Liver (tissue), 9 donors: ENCODE measurements around the gene EXOSC10. TPM values are rescaled to one million over a fixed set of nuclear protein-coding genes. Genes with fewer than 3 reads are reported as not detected.
"Not testable (repeated sequence)": the region's sequence is repeated elsewhere in the genome, so short reads cannot be mapped to it uniquely, and the experiment has no call there.

Source experiments
- DNase-seq: peaks from one replicate; pipeline ENCODE4 v3.0.0-alpha.2; 2017; ENCODE audit warnings: low spot score
- H3K27ac ChIP-seq, 2 donors: one replicate each; pipeline ENCODE4 v1.7.0; 2013; ENCODE audit warnings: inconsistent platforms in 2 of 2, low read length in 2 of 2, control low read depth in 1 of 2, low read depth in 1 of 2, mild to moderate bottlenecking in 1 of 2
- H3K27me3 ChIP-seq, 4 donors: one replicate each; pipeline versions ENCODE4 v1.6.1 to v1.7.0; 2013; ENCODE audit warnings: low read length in 3 of 4, inconsistent platforms in 1 of 4, mild to moderate bottlenecking in 1 of 4, moderate library complexity in 1 of 4; ENCODE audit not compliant: control insufficient read depth in 4 of 4, insufficient read depth in 4 of 4
- H3K36me3 ChIP-seq, 4 donors: one replicate each; pipeline versions ENCODE4 v1.6.1 to v1.7.0; 2013; ENCODE audit warnings: low read length in 3 of 4, mild to moderate bottlenecking in 3 of 4, low read depth in 1 of 4, moderate library complexity in 1 of 4; ENCODE audit not compliant: control insufficient read depth in 4 of 4, insufficient read depth in 3 of 4
- H3K4me1 ChIP-seq, 4 donors: one replicate each; pipeline versions ENCODE4 v1.6.1 to v1.7.0; 2013; ENCODE audit warnings: low read length in 3 of 4, mild to moderate bottlenecking in 3 of 4, moderate library complexity in 1 of 4; ENCODE audit not compliant: control insufficient read depth in 4 of 4, insufficient read depth in 4 of 4
- H3K4me3 ChIP-seq, 3 donors: one replicate each; pipeline versions ENCODE4 v1.6.1 to v1.7.0; 2013; ENCODE audit warnings: low read length in 3 of 3, control low read depth in 1 of 3, low read depth in 1 of 3, mild to moderate bottlenecking in 1 of 3
- H3K9ac ChIP-seq, 2 donors: one replicate each; pipeline ENCODE4 v1.7.0; 2013; ENCODE audit warnings: low read length in 2 of 2, mild to moderate bottlenecking in 2 of 2, moderate library complexity in 2 of 2, control low read depth in 1 of 2, low read depth in 1 of 2
- H3K9me3 ChIP-seq, 4 donors: one replicate each; pipeline versions ENCODE4 v1.6.1 to v1.7.0; 2013; ENCODE audit warnings: low read length in 3 of 4; ENCODE audit not compliant: control insufficient read depth in 4 of 4
- ATF3 ChIP-seq: IDR thresholded peaks from 2 replicates; pipeline ENCODE4 v1.6.1; 2016; ENCODE audit warnings: antibody characterized with exemption
- EGR1 ChIP-seq, 2 donors: IDR thresholded peaks; 2 replicates each; pipeline ENCODE4 v1.6.1; 2016 to 2018; ENCODE audit warnings: antibody characterized with exemption in 2 of 2, low read depth in 2 of 2
- FOXA1 ChIP-seq: IDR thresholded peaks from 2 replicates; pipeline ENCODE4 v1.6.1; 2016; ENCODE audit warnings: antibody characterized with exemption
- HNF4A ChIP-seq, 2 donors: conservative IDR thresholded peaks; 2 replicates each; pipeline ENCODE4 v1.6.1; 2016; ENCODE audit warnings: antibody characterized with exemption in 2 of 2, mild to moderate bottlenecking in 2 of 2
- RAD21 ChIP-seq, 2 donors: IDR thresholded peaks; 2 replicates each; pipeline ENCODE4 v1.6.1; 2016; ENCODE audit warnings: antibody characterized with exemption in 2 of 2, mild to moderate bottlenecking in 2 of 2
- RXRA ChIP-seq, 2 donors: IDR thresholded peaks; 2 replicates each; pipeline ENCODE4 v1.6.1; 2017 to 2018; ENCODE audit warnings: antibody characterized with exemption in 2 of 2, mild to moderate bottlenecking in 1 of 2
- SP1 ChIP-seq: IDR thresholded peaks from 2 replicates; pipeline ENCODE4 v1.6.1; 2018; ENCODE audit warnings: antibody characterized with exemption, mild to moderate bottlenecking
- TAF1 ChIP-seq: conservative IDR thresholded peaks from 2 replicates; pipeline ENCODE4 v1.6.1; 2016; ENCODE audit warnings: antibody characterized with exemption, mild to moderate bottlenecking
- YY1 ChIP-seq: IDR thresholded peaks from 2 replicates; pipeline ENCODE4 v1.6.1; 2016; ENCODE audit warnings: antibody characterized with exemption, mild to moderate bottlenecking
- WGBS: extraction: QIAGEN DNeasy Blood & Tissue Kit; methylation state at CpG from one replicate; pipeline ENCODE4 v1.1.7; 2013; 5-methylcytosine and 5-hydroxymethylcytosine counted together
- polyA plus RNA-seq, 2 donors: library from polyadenylated mRNA; stranded (reverse) in 1 of 2; unstranded in 1 of 2; fragments of 200-250 nt in 1 of 2; fragments of >200 nt in 1 of 2; fragmentation: Nextera tagmentation in 1 of 2; extraction: Ambion mirVana in 1 of 2; gene quantifications; one replicate each; pipeline versions ENCODE4 v1.2.1 to v1.2.3, GENCODE V29; 2013 to 2015
- total RNA-seq, 2 donors: library from RNA; depleted of rRNA; stranded (reverse); fragments of >200 nt; gene quantifications; one replicate each; pipeline ENCODE4 v1.2.3, GENCODE V29; 2014
- TF ChIP-seq, protein P1 (sequence below): fragments of 150-350 bp; IDR thresholded peaks from 2 replicates; pipeline ENCODE4 v1.5.1; 2017; ENCODE audit warnings: improper control_type of control experiment, low read depth, low read length; ENCODE audit not compliant: missing input control
- TF ChIP-seq, protein P2 (sequence below): IDR thresholded peaks from 2 replicates; pipeline ENCODE4 v1.6.1; 2016; ENCODE audit warnings: antibody characterized with exemption, mild to moderate bottlenecking
- TF ChIP-seq, protein P3 (sequence below): IDR thresholded peaks from 2 replicates; pipeline ENCODE4 v1.6.1; 2016; ENCODE audit warnings: antibody characterized with exemption
- donor health status: healthy.
- donor health status: healthy.
- donor health status: healthy.
- donor health status: healthy.
- donor health status: healthy.

Gene EXOSC10
- total and polyA plus RNA-seq, 4 donors, result 11.3 to 29.2 (median 20.9) TPM

DNA sequence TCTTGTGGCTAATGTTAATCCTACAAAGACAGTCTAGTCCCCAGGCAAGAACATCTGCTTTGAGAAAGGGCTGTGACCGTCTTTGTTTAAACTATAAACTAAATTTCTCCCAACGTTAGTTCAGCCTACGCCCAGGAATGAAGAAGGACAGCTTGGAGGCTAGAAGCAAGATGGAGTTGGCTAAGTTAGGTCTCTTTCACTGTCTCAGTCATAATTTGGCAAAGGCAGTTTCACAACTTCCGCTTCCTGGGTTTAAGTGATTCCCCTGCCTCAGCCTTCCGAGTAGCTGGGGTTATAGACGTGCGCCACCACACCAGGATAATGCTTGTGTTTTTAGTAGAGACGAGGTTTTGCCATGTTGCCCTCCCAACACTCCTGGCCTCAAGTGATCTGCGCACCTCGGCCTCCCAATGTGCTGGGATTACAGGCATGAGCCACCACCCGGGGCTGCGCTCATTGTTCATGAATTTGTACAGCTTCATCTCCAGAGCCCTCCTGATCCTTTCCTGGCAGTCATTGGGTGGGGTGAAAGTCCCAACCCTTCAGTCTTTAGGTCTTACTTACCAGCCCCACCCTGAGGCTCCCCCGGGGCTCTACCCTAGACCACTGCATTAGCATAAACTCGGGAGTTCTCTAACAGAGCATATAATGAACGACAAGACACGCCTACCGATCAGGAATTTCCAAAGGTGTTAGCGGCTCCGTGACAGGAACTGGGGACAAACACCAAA is 47.7 kb downstream of the EXOSC10 start:
- TF ChIP-seq, protein P1, sequence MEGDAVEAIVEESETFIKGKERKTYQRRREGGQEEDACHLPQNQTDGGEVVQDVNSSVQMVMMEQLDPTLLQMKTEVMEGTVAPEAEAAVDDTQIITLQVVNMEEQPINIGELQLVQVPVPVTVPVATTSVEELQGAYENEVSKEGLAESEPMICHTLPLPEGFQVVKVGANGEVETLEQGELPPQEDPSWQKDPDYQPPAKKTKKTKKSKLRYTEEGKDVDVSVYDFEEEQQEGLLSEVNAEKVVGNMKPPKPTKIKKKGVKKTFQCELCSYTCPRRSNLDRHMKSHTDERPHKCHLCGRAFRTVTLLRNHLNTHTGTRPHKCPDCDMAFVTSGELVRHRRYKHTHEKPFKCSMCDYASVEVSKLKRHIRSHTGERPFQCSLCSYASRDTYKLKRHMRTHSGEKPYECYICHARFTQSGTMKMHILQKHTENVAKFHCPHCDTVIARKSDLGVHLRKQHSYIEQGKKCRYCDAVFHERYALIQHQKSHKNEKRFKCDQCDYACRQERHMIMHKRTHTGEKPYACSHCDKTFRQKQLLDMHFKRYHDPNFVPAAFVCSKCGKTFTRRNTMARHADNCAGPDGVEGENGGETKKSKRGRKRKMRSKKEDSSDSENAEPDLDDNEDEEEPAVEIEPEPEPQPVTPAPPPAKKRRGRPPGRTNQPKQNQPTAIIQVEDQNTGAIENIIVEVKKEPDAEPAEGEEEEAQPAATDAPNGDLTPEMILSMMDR, result no peak
- TF ChIP-seq FOXA1 (no peak), HNF4A (conservative IDR thresholded peaks at IDR 0.05) (no peak), SP1 (no peak), RAD21 (IDR thresholded peaks at IDR 0.05) (no peak)
- TF ChIP-seq, protein P2, sequence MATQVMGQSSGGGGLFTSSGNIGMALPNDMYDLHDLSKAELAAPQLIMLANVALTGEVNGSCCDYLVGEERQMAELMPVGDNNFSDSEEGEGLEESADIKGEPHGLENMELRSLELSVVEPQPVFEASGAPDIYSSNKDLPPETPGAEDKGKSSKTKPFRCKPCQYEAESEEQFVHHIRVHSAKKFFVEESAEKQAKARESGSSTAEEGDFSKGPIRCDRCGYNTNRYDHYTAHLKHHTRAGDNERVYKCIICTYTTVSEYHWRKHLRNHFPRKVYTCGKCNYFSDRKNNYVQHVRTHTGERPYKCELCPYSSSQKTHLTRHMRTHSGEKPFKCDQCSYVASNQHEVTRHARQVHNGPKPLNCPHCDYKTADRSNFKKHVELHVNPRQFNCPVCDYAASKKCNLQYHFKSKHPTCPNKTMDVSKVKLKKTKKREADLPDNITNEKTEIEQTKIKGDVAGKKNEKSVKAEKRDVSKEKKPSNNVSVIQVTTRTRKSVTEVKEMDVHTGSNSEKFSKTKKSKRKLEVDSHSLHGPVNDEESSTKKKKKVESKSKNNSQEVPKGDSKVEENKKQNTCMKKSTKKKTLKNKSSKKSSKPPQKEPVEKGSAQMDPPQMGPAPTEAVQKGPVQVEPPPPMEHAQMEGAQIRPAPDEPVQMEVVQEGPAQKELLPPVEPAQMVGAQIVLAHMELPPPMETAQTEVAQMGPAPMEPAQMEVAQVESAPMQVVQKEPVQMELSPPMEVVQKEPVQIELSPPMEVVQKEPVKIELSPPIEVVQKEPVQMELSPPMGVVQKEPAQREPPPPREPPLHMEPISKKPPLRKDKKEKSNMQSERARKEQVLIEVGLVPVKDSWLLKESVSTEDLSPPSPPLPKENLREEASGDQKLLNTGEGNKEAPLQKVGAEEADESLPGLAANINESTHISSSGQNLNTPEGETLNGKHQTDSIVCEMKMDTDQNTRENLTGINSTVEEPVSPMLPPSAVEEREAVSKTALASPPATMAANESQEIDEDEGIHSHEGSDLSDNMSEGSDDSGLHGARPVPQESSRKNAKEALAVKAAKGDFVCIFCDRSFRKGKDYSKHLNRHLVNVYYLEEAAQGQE, result no peak
- Histone ChIP-seq H3K9ac (no peak overlapping the region), H3K27ac (no peak overlapping the region), H3K4me1 (peaks cover 0 to 10% (median 3%) of the 10 kb centered on the region in 4 donors), H3K36me3 (peaks cover 0 to 15% (median 6%) of the 10 kb centered on the region in 4 donors), H3K27me3 (no peaks in the 10 kb centered on the region), H3K9me3 (no peaks in the 10 kb centered on the region), H3K4me3 (no peak overlapping the region)
- no peak for DNase-seq
- 71% methylated on average over 19 of the region's 19 CpGs for WGBS

- WGBS, result 95% methylated on average over 10 of the region's 10 CpGs
- not testable (repeated sequence) for H3K4me3 ChIP-seq, H3K4me1 ChIP-seq, H3K27ac ChIP-seq, H3K27me3 ChIP-seq, H3K9me3 ChIP-seq, H3K36me3 ChIP-seq, H3K9ac ChIP-seq, DNase-seq
Measured at GRCh38 chr1:11051121-11051520, 48.5 kb downstream of the EXOSC10 start.

GRCh38 chr1:11046625-11047365 is 52.9 kb downstream of the EXOSC10 start, which contains the start of gene MASP2:
TSS of gene MASP2 (minus strand) at chr1:11047239. CDS start at chr1:11047207, 32 bp downstream.
- peak; percentile 53 for DNase-seq
- Histone ChIP-seq H3K4me3 (peak within 1 kb of the TSS; percentile 61 to 97 (median 73)), H3K4me1 (peaks cover 2 to 11% (median 8%) of the 10 kb centered on the region in 4 donors), H3K36me3 (peaks cover 10 to 19% (median 13%) of the 10 kb centered on the region in 4 donors), H3K9me3 (no peaks in the 10 kb centered on the region), H3K9ac (peak within 1 kb of the TSS; percentile 61 to 92), H3K27ac (peak within 1 kb of the TSS; percentile 78 to 100), H3K27me3 (no peaks in the 10 kb centered on the region)
- 43% methylated on average over 28 of the region's 28 CpGs for WGBS
- TF ChIP-seq, protein P2, result peak; percentile 85
- TF ChIP-seq HNF4A (conservative IDR thresholded peaks at IDR 0.05) (peak; percentile 90 to 92), ATF3 (peak; percentile 6), EGR1 (IDR thresholded peaks at IDR 0.05; ENCODE audit: low read depth in 2 of 2) (no peak), YY1 (peak; percentile 93), RAD21 (IDR thresholded peaks at IDR 0.05) (peak in 1 of 2 donors; percentile 23), TAF1 (peak; percentile 77), FOXA1 (peak; percentile 45), SP1 (no peak), RXRA (IDR thresholded peaks at IDR 0.05) (peak; percentile 97)
- TF ChIP-seq, protein P3, sequence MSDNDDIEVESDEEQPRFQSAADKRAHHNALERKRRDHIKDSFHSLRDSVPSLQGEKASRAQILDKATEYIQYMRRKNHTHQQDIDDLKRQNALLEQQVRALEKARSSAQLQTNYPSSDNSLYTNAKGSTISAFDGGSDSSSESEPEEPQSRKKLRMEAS, result peak; percentile 81
